GM12878 (cell line): ENCODE data around the gene MS4A6A.

Source experiments
- BCL11A ChIP-seq: IDR thresholded peaks from 2 replicates; pipeline ENCODE4 v1.6.1; 2011; ENCODE audit warnings: low read depth, low read length
- CHD4 ChIP-seq: fragments of 200-600 bp; sonication (generic); IDR thresholded peaks from 2 replicates; pipeline ENCODE4 v1.6.1; 2016; ENCODE audit warnings: mild to moderate bottlenecking
- CTCF ChIP-seq, 3 experiments: IDR thresholded peaks in 2 of 3; conservative IDR thresholded peaks in 1 of 3; 2 replicates each; pipeline ENCODE4 v1.5.1; 2011; ENCODE audit warnings: low read depth in 3 of 3, low read length in 3 of 3, mild to moderate bottlenecking in 3 of 3, control low read depth in 2 of 3, moderate library complexity in 2 of 3, inconsistent platforms in 1 of 3, mixed read lengths in 1 of 3; ENCODE audit not compliant: control insufficient read depth in 2 of 3, insufficient read depth in 1 of 3; ENCODE audit errors: extremely low read depth in 1 of 3
- MAX ChIP-seq: IDR thresholded peaks from 2 replicates; pipeline ENCODE4 v1.6.1; 2012; ENCODE audit warnings: low read depth, low read length, improper control_type of control experiment
- POLR2A ChIP-seq: IDR thresholded peaks from 2 replicates; pipeline ENCODE4 v1.6.1; 2011; ENCODE audit warnings: low read depth, mild to moderate bottlenecking, low read length
- POLR2AphosphoS5 ChIP-seq: IDR thresholded peaks from 2 replicates; pipeline ENCODE4 v1.6.1; 2011; ENCODE audit warnings: mild to moderate bottlenecking, low read length, inconsistent platforms
- SUZ12 ChIP-seq: fragments of 200-600 bp; sonication (generic); IDR thresholded peaks from one replicate; pipeline ENCODE4 v1.6.1; 2018; ENCODE audit warnings: antibody characterized with exemption, mild to moderate bottlenecking; ENCODE audit not compliant: unreplicated experiment
- TF ChIP-seq, protein P1 (sequence below): fragments of 450-650 bp; IDR thresholded peaks from 2 replicates; pipeline ENCODE4 v1.6.1; 2018; ENCODE audit warnings: borderline replicate concordance, mild to moderate bottlenecking; ENCODE audit not compliant: partially characterized antibody

DNA sequence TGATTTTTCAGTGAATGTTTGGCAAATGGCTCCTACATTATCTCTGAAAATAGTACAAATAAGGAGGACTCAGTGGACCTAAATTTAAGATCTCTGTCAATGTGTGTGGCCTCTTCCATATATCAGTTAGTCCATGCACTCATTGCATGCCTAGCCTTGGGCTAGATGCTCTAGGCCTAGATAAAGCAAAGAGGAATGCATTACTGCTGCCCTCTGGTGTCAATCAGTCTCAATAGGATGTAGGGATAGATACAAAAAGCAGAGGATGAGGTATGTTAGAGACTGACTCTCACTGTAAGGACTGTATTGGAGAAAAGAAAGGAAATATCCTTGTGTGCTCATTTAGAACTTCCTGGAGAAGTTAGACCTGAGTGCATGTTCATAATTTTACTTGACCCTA is 52.4 kb downstream of the MS4A6A start:
- TF ChIP-seq MAX (no peak), CTCF (IDR thresholded peaks at IDR 0.05 in 2 of 3, conservative IDR thresholded peaks at IDR 0.05 in 1 of 3; ENCODE audit: control insufficient read depth in 2 of 3, extremely low read depth in 1 of 3, insufficient read depth in 1 of 3, low read depth in 3 of 3, low read length in 3 of 3) (peak; percentile 33 to 37 (median 36); a peak in 3 of 6 replicates), POLR2A (no peak), BCL11A (no peak), SUZ12 (no peak), POLR2AphosphoS5 (no peak), CHD4 (no peak)
- TF ChIP-seq, protein P1, sequence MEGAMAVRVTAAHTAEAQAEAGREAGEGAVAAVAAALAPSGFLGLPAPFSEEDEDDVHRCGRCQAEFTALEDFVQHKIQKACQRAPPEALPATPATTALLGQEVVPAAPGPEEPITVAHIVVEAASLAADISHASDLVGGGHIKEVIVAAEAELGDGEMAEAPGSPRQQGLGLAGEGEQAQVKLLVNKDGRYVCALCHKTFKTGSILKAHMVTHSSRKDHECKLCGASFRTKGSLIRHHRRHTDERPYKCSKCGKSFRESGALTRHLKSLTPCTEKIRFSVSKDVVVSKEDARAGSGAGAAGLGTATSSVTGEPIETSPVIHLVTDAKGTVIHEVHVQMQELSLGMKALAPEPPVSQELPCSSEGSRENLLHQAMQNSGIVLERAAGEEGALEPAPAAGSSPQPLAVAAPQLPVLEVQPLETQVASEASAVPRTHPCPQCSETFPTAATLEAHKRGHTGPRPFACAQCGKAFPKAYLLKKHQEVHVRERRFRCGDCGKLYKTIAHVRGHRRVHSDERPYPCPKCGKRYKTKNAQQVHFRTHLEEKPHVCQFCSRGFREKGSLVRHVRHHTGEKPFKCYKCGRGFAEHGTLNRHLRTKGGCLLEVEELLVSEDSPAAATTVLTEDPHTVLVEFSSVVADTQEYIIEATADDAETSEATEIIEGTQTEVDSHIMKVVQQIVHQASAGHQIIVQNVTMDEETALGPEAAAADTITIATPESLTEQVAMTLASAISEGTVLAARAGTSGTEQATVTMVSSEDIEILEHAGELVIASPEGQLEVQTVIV, result no peak
